ENCODE results near the gene MAP4K3. TPM values are rescaled to one million over a fixed set of nuclear protein-coding genes. Genes with fewer than 3 reads are reported as not detected.

Gene MAP4K3
- total RNA-seq, 6 donors from 2014 or later, result 29.8 to 83.6 (median 51.1) TPM

- TF ChIP-seq EP300 (IDR thresholded peaks at IDR 0.05), result no peak
- no peak for TF ChIP-seq CTCF (IDR thresholded peaks at IDR 0.05)
- TF ChIP-seq POLR2A (IDR thresholded peaks at IDR 0.05), result no peak
- no peak for TF ChIP-seq POLR2AphosphoS5 (IDR thresholded peaks at IDR 0.05)
- ATAC-seq (ENCODE audit: low FRiP score in 2 of 2), result peak in 1 of 2 donors; percentile 40
- Histone ChIP-seq H3K9me3 (no peaks in the 10 kb centered on the region), H3K36me3 (no peaks in the 10 kb centered on the region), H3K27me3 (no peaks in the 10 kb centered on the region), H3K4me3 (no peak overlapping the region), H3K4me1 (peaks cover 25 to 56% (median 45%) of the 10 kb centered on the region in 4 donors), H3K27ac (peak overlapping the region in 1 of 4 donors; percentile 22)
- 65 to 69% methylated on average over 3 of the region's 3 CpGs for WGBS, 2 donors
- DNase-seq, result no peak
Observed at GRCh38 chr2:39408351-39409136, 28.5 kb downstream of the MAP4K3 start.

- ATAC-seq (ENCODE audit: low FRiP score in 2 of 2), result no peak
- no peak for DNase-seq
- H3K27ac ChIP-seq, result no peak overlapping the region
- H3K4me1 ChIP-seq, result peaks cover 25 to 60% (median 45%) of the 10 kb centered on the region in 4 donors
- WGBS, 2 donors, result 92 to 94% methylated on average over 3 of the region's 3 CpGs
- no peak overlapping the region for H3K4me3 ChIP-seq
- no peaks in the 10 kb centered on the region for H3K9me3 ChIP-seq
- no peaks in the 10 kb centered on the region for H3K36me3 ChIP-seq
- H3K27me3 ChIP-seq, result no peaks in the 10 kb centered on the region
- TF ChIP-seq EP300 (IDR thresholded peaks at IDR 0.05), result no peak
- TF ChIP-seq POLR2AphosphoS5 (IDR thresholded peaks at IDR 0.05), result no peak
- no peak for TF ChIP-seq CTCF (IDR thresholded peaks at IDR 0.05)
- TF ChIP-seq POLR2A (IDR thresholded peaks at IDR 0.05), result no peak
Observed at GRCh38 chr2:39407516-39408296, 29.4 kb downstream of the MAP4K3 start.

GRCh38 chr2:39405364-39405763 is 31.7 kb downstream of the MAP4K3 start:
- no peak overlapping the region for H3K4me3 ChIP-seq
- no peak overlapping the region for H3K27ac ChIP-seq
- H3K9me3 ChIP-seq, result no peaks in the 10 kb centered on the region
- H3K36me3 ChIP-seq, result no peaks in the 10 kb centered on the region
- H3K27me3 ChIP-seq, result no peaks in the 10 kb centered on the region
- no peak for DNase-seq
- WGBS, 2 donors, result 72 to 80% methylated on average over 4 of the region's 4 CpGs
- no peak for TF ChIP-seq POLR2A (IDR thresholded peaks at IDR 0.05)
- TF ChIP-seq EP300 (IDR thresholded peaks at IDR 0.05), result no peak
- no peak for TF ChIP-seq POLR2AphosphoS5 (IDR thresholded peaks at IDR 0.05)
- no peak for TF ChIP-seq CTCF (IDR thresholded peaks at IDR 0.05)
- peaks cover 25 to 59% (median 42%) of the 10 kb centered on the region in 4 donors for H3K4me1 ChIP-seq
- no peak for ATAC-seq (ENCODE audit: low FRiP score in 2 of 2)

- Histone ChIP-seq H3K4me3 (no peak overlapping the region), H3K9me3 (no peaks in the 10 kb centered on the region), H3K36me3 (no peaks in the 10 kb centered on the region), H3K27me3 (no peaks in the 10 kb centered on the region), H3K4me1 (peaks cover 11 to 60% (median 39%) of the 10 kb centered on the region in 4 donors), H3K27ac (no peak overlapping the region)
- ATAC-seq (ENCODE audit: low FRiP score in 2 of 2) (peak; percentile 32 to 46), DNase-seq (no peak)
- TF ChIP-seq POLR2AphosphoS5 (IDR thresholded peaks at IDR 0.05) (no peak), POLR2A (IDR thresholded peaks at IDR 0.05) (no peak), CTCF (IDR thresholded peaks at IDR 0.05) (no peak), EP300 (IDR thresholded peaks at IDR 0.05) (no peak)
- WGBS, 2 donors, result 66% methylated on average over 4 of the region's 4 CpGs
Observed at GRCh38 chr2:39403311-39403710, 33.8 kb downstream of the MAP4K3 start.

Data from upper lobe of left lung (tissue), 6 donors.